Hepatocyte (in vitro differentiated cells): Measurements from ENCODE around the gene MON1A. TPM values are rescaled to one million over a fixed set of nuclear protein-coding genes. Genes with fewer than 3 reads are reported as not detected.
A peak's percentile ranks its signal among the peaks of the same experiment; 100 is the strongest.

ENCODE experiments used
- DNase-seq: peaks from one replicate; pipeline ENCODE4 v3.0.0-alpha.2; 2016; ENCODE audit warnings: low spot score
- H2AFZ ChIP-seq: fragments of 200-600 bp; sonication (generic); 2 replicates; pipeline ENCODE4 v1.6.0; 2016; ENCODE audit warnings: antibody characterized with exemption, mild to moderate bottlenecking
- H3K27ac ChIP-seq: fragments of 200-600 bp; sonication (generic); 2 replicates; pipeline ENCODE4 v1.5.1; 2016; ENCODE audit warnings: mild to moderate bottlenecking
- H3K27me3 ChIP-seq: fragments of 200-600 bp; sonication (generic); 2 replicates; pipeline ENCODE4 v1.6.1; 2016
- H3K36me3 ChIP-seq: fragments of 200-600 bp; sonication (generic); replicated peaks from 2 replicates; pipeline ENCODE4 v1.5.1; 2016; ENCODE audit warnings: low read depth; ENCODE audit not compliant: insufficient read depth
- H3K4me1 ChIP-seq: fragments of 200-600 bp; sonication (generic); 2 replicates; pipeline ENCODE4 v1.5.1; 2016; ENCODE audit warnings: mild to moderate bottlenecking, moderate library complexity; ENCODE audit not compliant: insufficient read depth
- H3K4me2 ChIP-seq: fragments of 200-600 bp; sonication (generic); 2 replicates; pipeline ENCODE4 v1.6.0; 2016
- H3K4me3 ChIP-seq: fragments of 200-600 bp; sonication (generic); 2 replicates; pipeline ENCODE4 v1.5.1; 2016; ENCODE audit warnings: mild to moderate bottlenecking
- H3K79me2 ChIP-seq: fragments of 200-600 bp; sonication (generic); 2 replicates; pipeline ENCODE4 v1.6.0; 2017; ENCODE audit warnings: mild to moderate bottlenecking
- H3K9me2 ChIP-seq: fragments of 200-600 bp; sonication (generic); replicated peaks from 2 replicates; pipeline ENCODE4 v1.6.0; 2017; ENCODE audit warnings: mild to moderate bottlenecking; ENCODE audit not compliant: insufficient read depth
- H3K9me3 ChIP-seq: fragments of 200-600 bp; sonication (generic); 2 replicates; pipeline ENCODE4 v1.5.1; 2016; ENCODE audit warnings: low read depth, mild to moderate bottlenecking
- H4K20me1 ChIP-seq: fragments of 200-600 bp; sonication (generic); 2 replicates; pipeline ENCODE4 v1.6.0; 2016; ENCODE audit warnings: mild to moderate bottlenecking; ENCODE audit not compliant: insufficient read depth, poor library complexity, severe bottlenecking
- EZH2 ChIP-seq: fragments of 200-600 bp; sonication (generic); IDR thresholded peaks from 2 replicates; pipeline ENCODE4 v1.6.1; 2016; ENCODE audit warnings: antibody characterized with exemption, mild to moderate bottlenecking, borderline replicate concordance
- EZH2phosphoT487 ChIP-seq: fragments of 200-600 bp; sonication (generic); IDR thresholded peaks from one replicate; pipeline ENCODE4 v1.6.1; 2018; ENCODE audit warnings: antibody characterized with exemption, mild to moderate bottlenecking, low read depth, moderate library complexity; ENCODE audit not compliant: unreplicated experiment, severe bottlenecking
- WGBS: methylation state at CpG from one replicate; pipeline ENCODE4 v1.1.6; 2016; ENCODE audit warnings: low lambda C conversion rate; ENCODE audit errors: missing lambda C conversion rate; 5-methylcytosine and 5-hydroxymethylcytosine counted together
- polyA plus RNA-seq: library from polyadenylated mRNA; unstranded; fragments of >200 nt; fragmentation: Nextera tagmentation; extraction: Ambion mirVana; gene quantifications from 2 replicates; pipeline ENCODE4 v1.2.1, GENCODE V29; 2016
- total RNA-seq: library from RNA; depleted of rRNA; stranded (reverse); fragments of >200 nt; gene quantifications from 2 replicates; pipeline ENCODE4 v1.2.3, GENCODE V29; 2014
- TF ChIP-seq, protein P1 (sequence below): fragments of 200-600 bp; sonication (generic); IDR thresholded peaks from 2 replicates; pipeline ENCODE4 v1.5.1; 2016; ENCODE audit warnings: antibody characterized with exemption, mild to moderate bottlenecking; ENCODE audit not compliant: poor library complexity

MON1A gene
- total and polyA plus RNA-seq, 2 experiments from 2014 or later: 9.5 to 10.7 TPM

DNA sequence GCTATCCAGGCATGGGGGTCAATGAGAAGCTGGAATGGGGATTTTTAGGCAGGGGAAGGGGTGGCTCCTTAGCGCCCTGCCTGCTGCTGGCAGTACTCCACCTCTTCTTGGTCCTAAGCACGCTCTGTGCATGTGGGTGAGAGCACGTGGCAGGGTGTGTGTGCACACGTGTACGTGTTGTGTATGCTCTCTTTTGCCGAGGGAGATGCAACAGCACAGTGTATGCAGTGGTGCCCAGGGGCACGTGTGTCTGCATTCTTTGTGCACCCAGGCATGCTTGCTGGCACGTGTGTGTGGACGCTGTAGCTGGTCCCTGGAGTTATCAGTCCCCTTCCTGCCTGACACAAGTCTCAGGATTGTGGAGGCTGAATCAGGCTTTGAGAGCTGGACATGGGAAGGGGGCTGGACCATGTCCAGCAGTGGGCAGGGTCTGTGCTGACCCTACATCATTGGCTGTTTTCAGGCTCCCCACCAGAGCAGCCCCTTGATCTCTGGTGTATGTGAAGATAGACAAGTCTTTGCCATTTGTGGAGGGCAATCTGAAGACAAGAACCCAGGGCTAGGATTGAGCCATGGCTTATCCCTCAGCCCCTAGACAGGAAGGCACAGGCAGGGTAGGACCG is 58.0 kb downstream of the MON1A start:
- DNase-seq: no peak
- TF ChIP-seq EZH2phosphoT487 (no peak), EZH2 (no peak)
- TF ChIP-seq, protein P1, sequence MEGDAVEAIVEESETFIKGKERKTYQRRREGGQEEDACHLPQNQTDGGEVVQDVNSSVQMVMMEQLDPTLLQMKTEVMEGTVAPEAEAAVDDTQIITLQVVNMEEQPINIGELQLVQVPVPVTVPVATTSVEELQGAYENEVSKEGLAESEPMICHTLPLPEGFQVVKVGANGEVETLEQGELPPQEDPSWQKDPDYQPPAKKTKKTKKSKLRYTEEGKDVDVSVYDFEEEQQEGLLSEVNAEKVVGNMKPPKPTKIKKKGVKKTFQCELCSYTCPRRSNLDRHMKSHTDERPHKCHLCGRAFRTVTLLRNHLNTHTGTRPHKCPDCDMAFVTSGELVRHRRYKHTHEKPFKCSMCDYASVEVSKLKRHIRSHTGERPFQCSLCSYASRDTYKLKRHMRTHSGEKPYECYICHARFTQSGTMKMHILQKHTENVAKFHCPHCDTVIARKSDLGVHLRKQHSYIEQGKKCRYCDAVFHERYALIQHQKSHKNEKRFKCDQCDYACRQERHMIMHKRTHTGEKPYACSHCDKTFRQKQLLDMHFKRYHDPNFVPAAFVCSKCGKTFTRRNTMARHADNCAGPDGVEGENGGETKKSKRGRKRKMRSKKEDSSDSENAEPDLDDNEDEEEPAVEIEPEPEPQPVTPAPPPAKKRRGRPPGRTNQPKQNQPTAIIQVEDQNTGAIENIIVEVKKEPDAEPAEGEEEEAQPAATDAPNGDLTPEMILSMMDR: no peak
- H3K4me1 ChIP-seq: peaks cover 32% of the 10 kb centered on the region

DNA sequence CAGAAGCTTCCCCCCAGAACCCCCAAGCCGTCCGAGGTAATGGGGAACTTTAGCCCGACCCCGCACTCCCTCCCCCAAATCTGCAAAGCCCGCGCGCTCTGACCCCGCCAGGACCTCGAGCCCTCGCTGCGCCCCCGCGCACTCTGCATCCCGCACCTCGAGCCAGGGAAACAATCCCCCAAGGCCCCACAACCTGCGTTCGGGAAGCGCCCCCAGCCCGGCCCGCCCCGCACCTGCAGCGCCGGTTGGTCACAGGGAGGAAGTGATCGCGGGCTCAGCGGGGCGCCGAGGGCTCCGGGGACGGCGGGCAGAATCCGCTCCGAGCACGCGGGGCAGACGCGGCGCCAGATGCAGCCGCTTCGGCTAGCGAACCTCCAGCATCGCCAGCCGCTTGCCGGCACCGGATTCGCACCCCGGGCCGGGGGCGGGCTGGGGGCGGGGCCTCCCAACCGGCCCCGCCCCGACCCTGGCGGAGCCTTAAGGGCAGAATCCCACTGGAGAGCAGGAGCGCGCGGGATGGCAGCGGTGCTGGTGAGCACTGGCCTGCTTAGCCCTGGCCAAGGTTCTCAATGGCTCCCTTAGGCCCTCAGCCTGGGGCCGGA is 60.0 kb downstream of the MON1A start, which contains the start of gene CAMKV:
TSS of gene CAMKV (minus strand) at position 382 of the 602 bp plus-strand sequence. CDS start 7,518 bp downstream, outside the sequence.
- Histone ChIP-seq H3K27ac (no peak within 1 kb of the TSS), H2AFZ (no peak within 1 kb of the TSS), H3K4me1 (peaks cover 32% of the 10 kb centered on the region), H3K79me2 (no peaks in the 10 kb centered on the region), H3K4me2 (peak within 1 kb of the TSS; percentile 96), H4K20me1 (no peaks in the 10 kb centered on the region), H3K36me3 (no peaks in the 10 kb centered on the region), H3K27me3 (peaks cover 37% of the 10 kb centered on the region), H3K9me3 (no peaks in the 10 kb centered on the region), H3K4me3 (peak within 1 kb of the TSS; percentile 23), H3K9me2 (no peaks in the 10 kb centered on the region)
- TF ChIP-seq, protein P1: no peak
- TF ChIP-seq EZH2: peak; percentile 56
- 5% methylated on average over 12 of the region's 59 CpGs for WGBS
- DNase-seq: peak; percentile 44

More for the DNA sequence above, 58.0 kb downstream of the MON1A start:
- Histone ChIP-seq H3K9me2 (no peaks in the 10 kb centered on the region), H3K4me3 (no peak overlapping the region), H4K20me1 (no peaks in the 10 kb centered on the region), H3K79me2 (no peaks in the 10 kb centered on the region), H2AFZ (no peak overlapping the region), H3K4me2 (no peak overlapping the region), H3K27ac (no peak overlapping the region), H3K9me3 (no peaks in the 10 kb centered on the region), H3K36me3 (no peaks in the 10 kb centered on the region), H3K27me3 (peaks cover 29% of the 10 kb centered on the region)
- WGBS: 87% methylated on average over 10 of the region's 10 CpGs

DNA sequence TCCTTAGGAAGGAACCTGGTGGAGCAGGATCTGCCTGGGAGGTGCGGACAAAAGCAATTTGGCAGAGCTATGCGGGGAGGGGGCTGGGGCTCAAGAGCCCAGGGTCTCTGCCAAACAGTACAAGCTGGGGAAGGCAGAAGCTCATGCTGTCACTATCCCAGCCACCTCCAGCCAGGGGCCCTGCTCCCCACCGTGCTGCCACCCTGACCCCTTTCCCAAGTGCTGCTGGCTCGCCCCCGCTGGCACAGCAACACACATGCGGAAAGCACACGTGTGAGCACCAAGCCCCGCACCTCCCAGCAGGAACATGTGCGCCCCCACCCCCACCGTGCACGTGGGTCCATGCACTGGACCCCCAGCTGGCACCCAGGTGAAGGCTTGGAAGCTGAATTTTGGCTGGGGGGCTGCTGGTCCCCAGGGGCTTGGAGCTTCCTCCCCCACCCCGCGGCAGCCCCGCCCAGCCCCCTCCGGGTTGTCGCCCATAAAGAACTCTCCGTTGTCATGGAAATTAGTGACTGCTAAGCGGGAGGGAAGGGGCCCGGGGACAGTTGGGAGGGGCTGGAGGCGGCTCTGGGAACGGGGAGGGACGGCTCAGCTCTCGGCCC is 60.6 kb downstream of the MON1A start:
- H3K9me3 ChIP-seq: no peaks in the 10 kb centered on the region
- H3K9me2 ChIP-seq: no peaks in the 10 kb centered on the region
- H4K20me1 ChIP-seq: no peaks in the 10 kb centered on the region
- peak overlapping the region; percentile 96 for H3K4me2 ChIP-seq
- H3K27me3 ChIP-seq: peaks cover 41% of the 10 kb centered on the region
- 6% methylated on average over 15 of the region's 23 CpGs for WGBS
- H3K36me3 ChIP-seq: no peaks in the 10 kb centered on the region
- TF ChIP-seq EZH2 (no peak), EZH2phosphoT487 (no peak)
- TF ChIP-seq, protein P1: no peak
- DNase-seq: no peak
- H3K79me2 ChIP-seq: no peaks in the 10 kb centered on the region
- peaks cover 26% of the 10 kb centered on the region for H3K4me1 ChIP-seq
- no peak overlapping the region for H2AFZ ChIP-seq
- no peak overlapping the region for H3K27ac ChIP-seq
- H3K4me3 ChIP-seq: no peak overlapping the region
